Astrocyte (in vitro differentiated cells and primary cell): ENCODE results near the gene DEGS1. TPM values are rescaled to one million over a fixed set of nuclear protein-coding genes. Genes with fewer than 3 reads are reported as not detected.

Experiments used
- DNase-seq: peaks from one replicate; pipeline ENCODE4 v3.0.0-alpha.2; 2010; ENCODE audit warnings: low read depth
- FAIRE-seq: peaks from 2 replicates; lab custom pipeline; 2011; peaks lifted over from hg19 to GRCh38; lab: Jason Lieb, UNC
- H2AFZ ChIP-seq: 2 replicates; pipeline ENCODE4 v1.6.0; 2012; ENCODE audit warnings: low read depth, low read length, inconsistent platforms
- H3K27ac ChIP-seq: 2 replicates; pipeline ENCODE4 v1.5.1; 2011; ENCODE audit warnings: low read depth, low read length, inconsistent platforms
- H3K27me3 ChIP-seq: 2 replicates; pipeline ENCODE4 v1.6.0; 2011; ENCODE audit warnings: low read length, inconsistent platforms; ENCODE audit not compliant: insufficient read depth
- H3K36me3 ChIP-seq: 2 replicates; pipeline ENCODE4 v1.5.1; 2011; ENCODE audit warnings: low read length, inconsistent platforms; ENCODE audit not compliant: insufficient read depth
- H3K4me1 ChIP-seq: 2 replicates; pipeline ENCODE4 v1.5.1; 2011; ENCODE audit warnings: low read length, inconsistent platforms; ENCODE audit not compliant: insufficient read depth
- H3K4me2 ChIP-seq: 2 replicates; pipeline ENCODE4 v1.6.0; 2012; ENCODE audit warnings: low read length, inconsistent platforms
- H3K4me3 ChIP-seq: 2 replicates; pipeline ENCODE4 v1.5.1; 2011; ENCODE audit warnings: low read depth, mild to moderate bottlenecking, low read length, inconsistent platforms; ENCODE audit not compliant: insufficient read depth
- H3K79me2 ChIP-seq: 2 replicates; pipeline ENCODE4 v1.6.0; 2012; ENCODE audit warnings: mild to moderate bottlenecking, low read length, inconsistent platforms; ENCODE audit not compliant: insufficient read depth
- H3K9ac ChIP-seq: 2 replicates; pipeline ENCODE4 v1.6.0; 2012; ENCODE audit warnings: mild to moderate bottlenecking, low read length, inconsistent platforms
- H3K9me3 ChIP-seq: 2 replicates; pipeline ENCODE4 v1.5.1; 2012; ENCODE audit warnings: low read depth, mild to moderate bottlenecking, low read length, inconsistent platforms; ENCODE audit not compliant: insufficient read depth
- H4K20me1 ChIP-seq: 2 replicates; pipeline ENCODE4 v1.6.0; 2012; ENCODE audit warnings: low read length, inconsistent platforms; ENCODE audit not compliant: insufficient read depth
- H3K27ac Mint-ChIP-seq: one replicate; pipeline ENCODE4 v1.8.0; 2021; ENCODE audit warnings: mild to moderate bottlenecking, mixed read lengths; ENCODE audit not compliant: unreplicated experiment
- H3K27me3 Mint-ChIP-seq: one replicate; pipeline ENCODE4 v1.8.0; 2021; ENCODE audit warnings: low read depth, mixed read lengths; ENCODE audit not compliant: unreplicated experiment
- H3K36me3 Mint-ChIP-seq: one replicate; pipeline ENCODE4 v1.8.0; 2021; ENCODE audit warnings: low read depth, mixed read lengths; ENCODE audit not compliant: unreplicated experiment
- H3K4me1 Mint-ChIP-seq: one replicate; pipeline ENCODE4 v1.8.0; 2021; ENCODE audit warnings: low read depth, mixed read lengths; ENCODE audit not compliant: unreplicated experiment
- H3K4me3 Mint-ChIP-seq: one replicate; pipeline ENCODE4 v1.8.0; 2021; ENCODE audit warnings: mild to moderate bottlenecking, moderate library complexity, mixed read lengths; ENCODE audit not compliant: unreplicated experiment
- H3K9me3 Mint-ChIP-seq: one replicate; pipeline ENCODE4 v1.8.0; 2021; ENCODE audit warnings: mild to moderate bottlenecking, mixed read lengths; ENCODE audit not compliant: unreplicated experiment
- CTCF ChIP-seq: IDR thresholded peaks from 2 replicates; pipeline ENCODE4 v1.5.1; 2011; ENCODE audit warnings: low read depth, mild to moderate bottlenecking, inconsistent platforms, low read length, moderate library complexity; ENCODE audit not compliant: insufficient read depth
- EZH2 ChIP-seq: IDR thresholded peaks from 2 replicates; pipeline ENCODE4 v1.6.1; 2012; ENCODE audit warnings: mild to moderate bottlenecking, low read length, inconsistent platforms; ENCODE audit not compliant: insufficient read depth
- total RNA-seq: library from RNA; stranded (reverse); gene quantifications from 2 replicates; pipeline ENCODE4 v1.2.1, GENCODE V29; 2021

DEGS1 gene
- total RNA-seq, 1 donor from 2014 or later = 115 TPM

DNA sequence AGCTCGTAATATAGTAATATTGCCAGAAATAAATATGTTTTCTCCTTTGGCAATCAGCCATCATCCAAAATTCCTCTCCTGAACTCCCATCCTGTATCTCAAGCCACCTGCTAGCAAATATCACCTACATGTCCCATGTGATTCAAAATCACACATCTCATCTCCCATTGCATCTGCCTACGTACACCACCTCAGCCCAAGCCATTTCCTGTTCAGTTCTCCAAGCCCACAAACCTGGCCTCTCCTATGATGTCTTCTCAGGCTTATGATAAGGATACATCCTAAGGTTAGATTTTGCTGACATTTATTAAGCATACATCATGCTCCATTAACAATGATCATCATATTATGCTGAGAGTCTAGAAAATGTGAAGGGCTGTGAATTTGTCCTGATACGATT, 31.9 kb upstream of the DEGS1 start:
- no peak for FAIRE-seq
- DNase-seq = no peak
- Histone ChIP-seq H3K79me2 (no peaks in the 10 kb centered on the region), H3K9ac (no peak overlapping the region), H2AFZ (no peak overlapping the region), H4K20me1 (peaks cover 3% of the 10 kb centered on the region), H3K27me3 (no peaks in the 10 kb centered on the region), H3K4me2 (no peak overlapping the region), H3K36me3 (peaks cover 12% of the 10 kb centered on the region), H3K4me1 (no peaks in the 10 kb centered on the region), H3K4me3 (no peak overlapping the region), H3K27ac (no peak overlapping the region), H3K9me3 (no peaks in the 10 kb centered on the region)
- Mint-ChIP-seq H3K27ac (no peak overlapping the region), H3K36me3 (peaks cover 3% of the 10 kb centered on the region), H3K27me3 (no peaks in the 10 kb centered on the region), H3K9me3 (no peaks in the 10 kb centered on the region), H3K4me1 (peaks cover 3% of the 10 kb centered on the region), H3K4me3 (no peak overlapping the region)
- TF ChIP-seq EZH2 (no peak), CTCF (no peak)

GRCh38 chr1:224157316-224157715, 25.7 kb upstream of the DEGS1 start:
- Mint-ChIP-seq H3K4me1 (peaks cover 3% of the 10 kb centered on the region), H3K4me3 (no peak overlapping the region), H3K9me3 (no peaks in the 10 kb centered on the region), H3K36me3 (peaks cover 11% of the 10 kb centered on the region), H3K27ac (no peak overlapping the region), H3K27me3 (no peaks in the 10 kb centered on the region)
- H3K27ac ChIP-seq = no peak overlapping the region
- TF ChIP-seq EZH2 (no peak), CTCF (no peak)
- no peak overlapping the region for H3K4me3 ChIP-seq
- no peaks in the 10 kb centered on the region for H3K27me3 ChIP-seq
- H3K9me3 ChIP-seq = no peaks in the 10 kb centered on the region
- H4K20me1 ChIP-seq = peaks cover 3% of the 10 kb centered on the region
- no peak overlapping the region for H3K9ac ChIP-seq
- FAIRE-seq (no peak), DNase-seq (no peak)
- no peaks in the 10 kb centered on the region for H3K79me2 ChIP-seq
- no peak overlapping the region for H3K4me2 ChIP-seq
- H3K4me1 ChIP-seq = no peaks in the 10 kb centered on the region
- H2AFZ ChIP-seq = no peak overlapping the region
- H3K36me3 ChIP-seq = peaks cover 46% of the 10 kb centered on the region

GRCh38 chr1:224159541-224159940, 23.5 kb upstream of the DEGS1 start:
- no peaks in the 10 kb centered on the region for H4K20me1 ChIP-seq
- no peak overlapping the region for H3K4me2 ChIP-seq
- peaks cover 37% of the 10 kb centered on the region for H3K36me3 ChIP-seq
- H3K9ac ChIP-seq = no peak overlapping the region
- Mint-ChIP-seq H3K27ac (no peak overlapping the region), H3K9me3 (no peaks in the 10 kb centered on the region), H3K4me3 (no peak overlapping the region), H3K36me3 (peaks cover 8% of the 10 kb centered on the region), H3K4me1 (peaks cover 3% of the 10 kb centered on the region), H3K27me3 (no peaks in the 10 kb centered on the region)
- no peak overlapping the region for H3K27ac ChIP-seq
- H2AFZ ChIP-seq = no peak overlapping the region
- H3K9me3 ChIP-seq = no peaks in the 10 kb centered on the region
- FAIRE-seq = no peak
- H3K4me1 ChIP-seq = no peaks in the 10 kb centered on the region
- H3K4me3 ChIP-seq = no peak overlapping the region
- H3K27me3 ChIP-seq = no peaks in the 10 kb centered on the region
- no peak for DNase-seq
- no peaks in the 10 kb centered on the region for H3K79me2 ChIP-seq
- TF ChIP-seq EZH2 (no peak), CTCF (no peak)
